ENCODE data around the gene SLC17A2. TPM values are rescaled to one million over a fixed set of nuclear protein-coding genes. Genes with fewer than 3 reads are reported as not detected.

The SLC17A2 gene
- total and polyA plus RNA-seq, 2 of the 8 experiments (the other 6 are each of a cell fraction or from before 2014, with no cell fraction given) = not detected

DNA sequence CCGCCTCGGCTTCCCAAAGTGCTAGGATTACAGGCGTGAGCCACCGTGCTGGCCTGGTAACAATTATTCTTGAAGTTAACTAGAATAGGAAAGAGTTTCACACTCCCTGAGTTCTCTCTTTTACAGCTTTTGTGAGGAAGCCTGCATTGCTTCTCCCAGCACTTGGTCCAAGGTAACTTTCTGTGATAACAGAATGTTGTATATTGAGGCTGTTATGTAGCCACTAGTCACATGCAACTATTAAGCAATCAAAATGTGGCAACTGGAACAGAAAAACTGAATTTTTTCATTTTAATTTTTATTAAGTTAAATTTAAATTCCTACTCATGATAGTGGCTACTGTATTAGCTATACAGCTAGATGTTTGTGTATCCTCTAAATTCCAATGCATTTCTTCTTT lies 34.6 kb upstream of the SLC17A2 start (continued):
- TF ChIP-seq, protein P1, sequence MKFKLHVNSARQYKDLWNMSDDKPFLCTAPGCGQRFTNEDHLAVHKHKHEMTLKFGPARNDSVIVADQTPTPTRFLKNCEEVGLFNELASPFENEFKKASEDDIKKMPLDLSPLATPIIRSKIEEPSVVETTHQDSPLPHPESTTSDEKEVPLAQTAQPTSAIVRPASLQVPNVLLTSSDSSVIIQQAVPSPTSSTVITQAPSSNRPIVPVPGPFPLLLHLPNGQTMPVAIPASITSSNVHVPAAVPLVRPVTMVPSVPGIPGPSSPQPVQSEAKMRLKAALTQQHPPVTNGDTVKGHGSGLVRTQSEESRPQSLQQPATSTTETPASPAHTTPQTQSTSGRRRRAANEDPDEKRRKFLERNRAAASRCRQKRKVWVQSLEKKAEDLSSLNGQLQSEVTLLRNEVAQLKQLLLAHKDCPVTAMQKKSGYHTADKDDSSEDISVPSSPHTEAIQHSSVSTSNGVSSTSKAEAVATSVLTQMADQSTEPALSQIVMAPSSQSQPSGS (IDR thresholded peaks at IDR 0.05; ENCODE audit: low read length) = no peak
- TF ChIP-seq RAD21 (IDR thresholded peaks at IDR 0.05 in 1 of 2, conservative IDR thresholded peaks at IDR 0.05 in 1 of 2; ENCODE audit: low read depth in 2 of 2, low read length in 2 of 2) = no peak

Measured in H1 (cell line).